ENCODE measurements around the gene ENTPD3.

The ENTPD3 gene

DNA sequence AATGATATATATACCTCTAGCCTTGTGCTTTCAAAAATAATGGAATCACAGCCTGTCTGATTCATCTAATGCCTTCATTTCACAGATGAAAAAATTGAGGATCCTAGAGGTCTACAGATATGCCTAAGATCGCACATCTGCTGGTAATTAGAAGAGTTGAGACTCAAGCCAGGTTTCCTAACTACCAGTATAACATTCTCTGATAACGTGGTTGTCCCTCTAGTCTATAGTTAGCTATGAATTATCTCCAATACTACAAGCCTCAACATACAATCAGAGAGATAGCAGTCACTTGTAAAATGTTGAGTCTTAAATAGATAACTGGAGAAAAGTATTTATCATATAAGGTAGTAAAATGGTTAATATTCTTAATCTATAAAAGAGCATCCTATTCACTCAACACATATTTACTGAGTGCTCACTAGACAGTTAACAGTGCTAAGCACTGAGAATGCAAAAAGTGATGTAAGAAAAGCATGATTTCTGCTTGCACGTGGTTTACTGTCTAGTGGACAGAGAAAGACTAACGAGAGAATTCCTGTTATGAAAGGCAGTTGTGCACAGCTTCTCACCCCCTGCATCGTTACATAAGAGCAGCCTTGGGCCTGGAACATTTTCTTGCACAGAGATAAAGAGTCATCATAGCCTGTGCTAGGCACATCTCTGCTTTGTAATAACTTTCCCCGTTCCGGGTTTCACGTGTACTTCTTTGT lies 4.9 kb upstream of the ENTPD3 start:
- Histone ChIP-seq H3K36me3 (ENCODE audit: control insufficient read depth in 4 of 4, insufficient read depth in 4 of 4, low read length in 3 of 4) (no peaks in the 10 kb centered on the region), H3K9me3 (ENCODE audit: control extremely low read depth in 1 of 5, control insufficient read depth in 4 of 5, insufficient read depth in 2 of 5, low read depth in 1 of 5, low read length in 4 of 5) (peaks cover 0 to 4% (median 0%) of the 10 kb centered on the region in 5 experiments), H3K4me1 (ENCODE audit: control extremely low read depth in 1 of 4, control insufficient read depth in 4 of 4, insufficient read depth in 4 of 4, low read length in 3 of 4) (peaks cover 0 to 4% (median 2%) of the 10 kb centered on the region in 4 experiments), H3K4me3 (ENCODE audit: control insufficient read depth in 1 of 7, extremely low read depth in 1 of 7, insufficient read depth in 4 of 7, low read depth in 2 of 7, low read length in 6 of 7) (no peak overlapping the region), H3K27me3 (replicated peaks in 2 of 5; ENCODE audit: control insufficient read depth in 4 of 5, insufficient read depth in 5 of 5, low read length in 4 of 5) (peaks cover 0 to 12% (median 11%) of the 10 kb centered on the region in 5 experiments), H3K27ac (ENCODE audit: insufficient read depth in 1 of 2, low read depth in 1 of 2, low read length in 2 of 2, poor library complexity in 1 of 2, severe bottlenecking in 2 of 2) (no peak overlapping the region)
- POLR2A ChIA-PET, result no interaction called here
- DNase-seq, result no peak
- CTCF ChIA-PET, result no interaction called here
- 86% methylated on average over 4 of the region's 8 CpGs for WGBS (ENCODE audit: insufficient coverage)

DNA sequence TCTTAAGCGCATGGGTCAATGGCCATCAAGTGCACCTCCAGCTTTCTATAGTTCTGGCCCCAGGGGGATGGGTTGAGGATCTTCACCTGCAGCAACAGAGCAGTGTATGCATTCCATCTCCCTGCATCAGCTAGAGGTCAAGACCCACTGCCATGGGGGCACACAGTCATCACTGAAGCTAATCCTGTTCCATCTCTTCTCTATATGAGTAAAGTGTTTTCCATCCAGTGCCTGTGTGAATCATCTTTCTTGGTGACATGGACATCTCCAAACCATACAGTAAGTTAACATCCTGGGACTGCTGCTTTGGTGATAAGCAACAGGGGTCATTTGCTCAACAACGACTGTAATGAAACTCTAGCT lies 4.4 kb upstream of the ENTPD3 start:
- POLR2A ChIA-PET, result no interaction called here

DNA sequence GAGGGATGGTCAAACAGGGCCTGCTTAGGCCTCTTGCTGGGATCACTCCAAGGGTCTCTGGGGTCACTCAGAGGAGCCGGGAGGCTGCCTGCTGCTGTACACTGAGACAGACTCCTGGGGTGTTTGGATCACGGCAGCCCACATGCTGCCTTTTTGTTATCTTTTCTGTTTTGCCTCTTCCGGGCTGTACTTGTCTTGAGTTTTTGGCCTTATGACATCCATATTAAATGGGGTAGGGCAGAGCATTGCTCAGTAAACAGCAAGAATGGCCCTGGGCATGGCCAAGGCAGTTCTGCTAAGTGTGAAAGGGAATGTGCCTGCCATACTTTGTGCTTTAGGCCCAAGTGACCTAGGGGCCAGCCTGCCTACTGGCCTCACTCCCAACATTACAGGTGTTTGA lies 771 bp upstream of the ENTPD3 start:
- Histone ChIP-seq H3K4me1 (ENCODE audit: control extremely low read depth in 1 of 4, control insufficient read depth in 4 of 4, insufficient read depth in 4 of 4, low read length in 3 of 4) (peaks cover 0 to 9% (median 6%) of the 10 kb centered on the region in 4 experiments), H3K9me3 (ENCODE audit: control extremely low read depth in 1 of 5, control insufficient read depth in 4 of 5, insufficient read depth in 2 of 5, low read depth in 1 of 5, low read length in 4 of 5) (peaks cover 0 to 3% (median 0%) of the 10 kb centered on the region in 5 experiments), H3K36me3 (ENCODE audit: control insufficient read depth in 4 of 4, insufficient read depth in 4 of 4, low read length in 3 of 4) (no peaks in the 10 kb centered on the region), H3K4me3 (ENCODE audit: control insufficient read depth in 1 of 7, extremely low read depth in 1 of 7, insufficient read depth in 4 of 7, low read depth in 2 of 7, low read length in 6 of 7) (no peak overlapping the region), H3K27me3 (replicated peaks in 2 of 5; ENCODE audit: control insufficient read depth in 4 of 5, insufficient read depth in 5 of 5, low read length in 4 of 5) (peaks cover 2 to 33% (median 15%) of the 10 kb centered on the region in 5 experiments), H3K27ac (ENCODE audit: insufficient read depth in 1 of 2, low read depth in 1 of 2, low read length in 2 of 2, poor library complexity in 1 of 2, severe bottlenecking in 2 of 2) (no peak overlapping the region)
- no peak for DNase-seq
- ChIA-PET CTCF (no interaction called here), POLR2A (no interaction called here)
- 100% methylated on average over 2 of the region's 3 CpGs for WGBS (ENCODE audit: insufficient coverage)

More for the DNA sequence above, 4.4 kb upstream of the ENTPD3 start:
- CTCF ChIA-PET, result no interaction called here
- H3K9me3 ChIP-seq (ENCODE audit: control extremely low read depth in 1 of 5, control insufficient read depth in 4 of 5, insufficient read depth in 2 of 5, low read depth in 1 of 5, low read length in 4 of 5), result peaks cover 0 to 4% (median 0%) of the 10 kb centered on the region in 5 experiments
- H3K27ac ChIP-seq (ENCODE audit: insufficient read depth in 1 of 2, low read depth in 1 of 2, low read length in 2 of 2, poor library complexity in 1 of 2, severe bottlenecking in 2 of 2), result no peak overlapping the region
- H3K36me3 ChIP-seq (ENCODE audit: control insufficient read depth in 4 of 4, insufficient read depth in 4 of 4, low read length in 3 of 4), result no peaks in the 10 kb centered on the region
- H3K4me1 ChIP-seq (ENCODE audit: control extremely low read depth in 1 of 4, control insufficient read depth in 4 of 4, insufficient read depth in 4 of 4, low read length in 3 of 4), result peaks cover 0 to 9% (median 6%) of the 10 kb centered on the region in 4 experiments
- no peak overlapping the region for H3K4me3 ChIP-seq (ENCODE audit: control insufficient read depth in 1 of 7, extremely low read depth in 1 of 7, insufficient read depth in 4 of 7, low read depth in 2 of 7, low read length in 6 of 7)
- 100% methylated on average over 2 of the region's 2 CpGs for WGBS (ENCODE audit: insufficient coverage)
- DNase-seq, result no peak
- peaks cover 2 to 17% (median 14%) of the 10 kb centered on the region in 5 experiments for H3K27me3 ChIP-seq (replicated peaks in 2 of 5; ENCODE audit: control insufficient read depth in 4 of 5, insufficient read depth in 5 of 5, low read length in 4 of 5)

DNA sequence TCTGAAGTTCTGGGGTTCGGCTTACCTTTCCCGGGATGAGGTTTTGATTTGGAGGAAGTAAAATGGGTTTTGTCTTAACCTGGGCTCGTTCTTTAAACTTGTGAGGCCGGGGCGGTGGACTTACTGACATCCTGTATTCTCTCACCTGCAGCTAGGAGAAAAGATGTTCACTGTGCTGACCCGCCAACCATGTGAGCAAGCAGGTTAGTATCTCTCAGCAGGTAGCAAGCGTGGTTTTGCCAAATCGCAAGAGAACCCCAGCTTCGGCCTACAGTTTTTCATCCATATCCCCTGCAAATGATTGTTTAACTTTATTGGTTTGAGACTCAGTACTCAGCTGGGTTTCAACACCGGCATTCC lies 891 bp downstream of the ENTPD3 start:
- no peak overlapping the region for H3K4me3 ChIP-seq (ENCODE audit: control insufficient read depth in 1 of 7, extremely low read depth in 1 of 7, insufficient read depth in 4 of 7, low read depth in 2 of 7, low read length in 6 of 7)
- WGBS (ENCODE audit: insufficient coverage), result 98% methylated on average over 6 of the region's 10 CpGs
- H3K27me3 ChIP-seq (replicated peaks in 2 of 5; ENCODE audit: control insufficient read depth in 4 of 5, insufficient read depth in 5 of 5, low read length in 4 of 5), result peaks cover 2 to 33% (median 14%) of the 10 kb centered on the region in 5 experiments
- no peak overlapping the region for H3K27ac ChIP-seq (ENCODE audit: insufficient read depth in 1 of 2, low read depth in 1 of 2, low read length in 2 of 2, poor library complexity in 1 of 2, severe bottlenecking in 2 of 2)
- H3K36me3 ChIP-seq (ENCODE audit: control insufficient read depth in 4 of 4, insufficient read depth in 4 of 4, low read length in 3 of 4), result no peaks in the 10 kb centered on the region
- ChIA-PET CTCF (no interaction called here), POLR2A (no interaction called here)
- peaks cover 0 to 9% (median 6%) of the 10 kb centered on the region in 4 experiments for H3K4me1 ChIP-seq (ENCODE audit: control extremely low read depth in 1 of 4, control insufficient read depth in 4 of 4, insufficient read depth in 4 of 4, low read length in 3 of 4)
- no peak for DNase-seq
- peaks cover 0 to 3% (median 0%) of the 10 kb centered on the region in 5 experiments for H3K9me3 ChIP-seq (ENCODE audit: control extremely low read depth in 1 of 5, control insufficient read depth in 4 of 5, insufficient read depth in 2 of 5, low read depth in 1 of 5, low read length in 4 of 5)

DNA sequence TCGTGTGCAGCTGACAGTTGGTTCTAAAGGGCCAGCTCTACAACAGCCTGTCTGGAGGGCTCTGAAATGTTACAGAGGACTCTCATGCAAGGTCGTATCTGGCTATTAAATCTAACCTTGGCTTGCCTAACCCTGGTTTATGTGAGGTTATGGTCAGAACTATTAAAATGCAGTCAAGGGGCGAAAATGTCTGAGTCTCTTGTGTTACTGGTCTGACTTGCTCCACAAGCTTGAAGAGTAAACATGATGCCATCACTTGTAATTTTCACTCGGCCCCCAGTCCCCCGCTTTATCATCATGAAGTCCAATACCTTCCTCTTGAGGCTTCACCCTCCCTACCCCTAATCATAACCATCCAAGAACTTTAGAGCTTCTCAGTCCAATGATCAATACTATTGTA lies 9.4 kb downstream of the ENTPD3 start:
- no peaks in the 10 kb centered on the region for H3K36me3 ChIP-seq (ENCODE audit: control insufficient read depth in 4 of 4, insufficient read depth in 4 of 4, low read length in 3 of 4)
- ChIA-PET POLR2A (no interaction called here), CTCF (no interaction called here)
- no peak overlapping the region for H3K27ac ChIP-seq (ENCODE audit: insufficient read depth in 1 of 2, low read depth in 1 of 2, low read length in 2 of 2, poor library complexity in 1 of 2, severe bottlenecking in 2 of 2)
- DNase-seq, result no peak
- H3K4me3 ChIP-seq (ENCODE audit: control insufficient read depth in 1 of 7, extremely low read depth in 1 of 7, insufficient read depth in 4 of 7, low read depth in 2 of 7, low read length in 6 of 7), result no peak overlapping the region
- WGBS (ENCODE audit: insufficient coverage), result 97% methylated on average over 5 of the region's 5 CpGs
- no peaks in the 10 kb centered on the region for H3K4me1 ChIP-seq (ENCODE audit: control extremely low read depth in 1 of 4, control insufficient read depth in 4 of 4, insufficient read depth in 4 of 4, low read length in 3 of 4)
- H3K27me3 ChIP-seq (replicated peaks in 2 of 5; ENCODE audit: control insufficient read depth in 4 of 5, insufficient read depth in 5 of 5, low read length in 4 of 5), result no peaks in the 10 kb centered on the region
- H3K9me3 ChIP-seq (ENCODE audit: control extremely low read depth in 1 of 5, control insufficient read depth in 4 of 5, insufficient read depth in 2 of 5, low read depth in 1 of 5, low read length in 4 of 5), result peaks cover 0 to 2% (median 0%) of the 10 kb centered on the region in 5 experiments

DNA sequence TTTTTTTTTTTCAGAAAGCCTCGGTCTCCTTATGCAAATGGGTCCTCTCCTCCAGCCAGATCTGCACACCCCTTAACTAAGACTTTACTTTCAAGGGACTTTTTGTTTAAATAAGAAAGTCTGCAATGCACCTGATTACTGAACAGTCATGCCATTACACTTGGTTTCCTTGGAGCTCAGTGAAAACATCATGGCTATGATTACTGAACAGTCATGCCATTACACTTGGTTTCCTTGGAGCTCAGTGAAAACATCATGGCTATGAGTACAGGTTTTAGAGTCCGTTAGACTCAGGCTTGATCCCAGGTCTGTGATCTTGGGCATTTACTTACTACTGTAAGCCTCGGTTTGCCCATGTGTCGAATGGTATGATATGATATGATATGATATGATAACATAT lies 10.1 kb downstream of the ENTPD3 start:
- CTCF ChIA-PET, result no interaction called here
- Histone ChIP-seq H3K4me3 (ENCODE audit: control insufficient read depth in 1 of 7, extremely low read depth in 1 of 7, insufficient read depth in 4 of 7, low read depth in 2 of 7, low read length in 6 of 7) (no peak overlapping the region), H3K27me3 (replicated peaks in 2 of 5; ENCODE audit: control insufficient read depth in 4 of 5, insufficient read depth in 5 of 5, low read length in 4 of 5) (no peaks in the 10 kb centered on the region), H3K4me1 (ENCODE audit: control extremely low read depth in 1 of 4, control insufficient read depth in 4 of 4, insufficient read depth in 4 of 4, low read length in 3 of 4) (no peaks in the 10 kb centered on the region), H3K9me3 (ENCODE audit: control extremely low read depth in 1 of 5, control insufficient read depth in 4 of 5, insufficient read depth in 2 of 5, low read depth in 1 of 5, low read length in 4 of 5) (peaks cover 0 to 2% (median 0%) of the 10 kb centered on the region in 5 experiments), H3K27ac (ENCODE audit: insufficient read depth in 1 of 2, low read depth in 1 of 2, low read length in 2 of 2, poor library complexity in 1 of 2, severe bottlenecking in 2 of 2) (no peak overlapping the region), H3K36me3 (ENCODE audit: control insufficient read depth in 4 of 4, insufficient read depth in 4 of 4, low read length in 3 of 4) (no peaks in the 10 kb centered on the region)
- no peak for DNase-seq
- POLR2A ChIA-PET, result no interaction called here
- WGBS (ENCODE audit: insufficient coverage), result 83% methylated on average over 1 of the region's 4 CpGs

DNA sequence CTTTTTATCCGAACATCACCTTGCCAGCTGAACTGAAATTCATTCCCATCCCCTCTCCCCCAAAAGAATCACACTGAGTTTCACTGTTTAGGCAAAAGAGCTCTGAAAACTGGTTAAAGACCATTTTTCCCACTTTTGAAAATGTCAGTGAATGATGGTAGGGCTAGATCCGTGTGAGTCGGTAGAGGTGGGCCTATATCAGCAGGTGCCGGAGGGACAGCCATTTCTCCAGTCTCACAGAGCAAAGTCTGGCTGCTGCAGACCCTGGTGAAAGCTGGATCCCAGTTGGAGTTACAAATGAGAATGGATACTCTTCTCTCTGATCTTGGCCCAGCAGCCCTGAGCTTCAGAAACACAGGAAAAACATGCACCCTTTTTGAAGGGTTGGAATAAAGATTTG lies 10.9 kb downstream of the ENTPD3 start:
- POLR2A ChIA-PET, result no interaction called here
- 68% methylated on average over 2 of the region's 4 CpGs for WGBS (ENCODE audit: insufficient coverage)
- no peaks in the 10 kb centered on the region for H3K4me1 ChIP-seq (ENCODE audit: control extremely low read depth in 1 of 4, control insufficient read depth in 4 of 4, insufficient read depth in 4 of 4, low read length in 3 of 4)
- H3K36me3 ChIP-seq (ENCODE audit: control insufficient read depth in 4 of 4, insufficient read depth in 4 of 4, low read length in 3 of 4), result no peaks in the 10 kb centered on the region
- no peak overlapping the region for H3K27ac ChIP-seq (ENCODE audit: insufficient read depth in 1 of 2, low read depth in 1 of 2, low read length in 2 of 2, poor library complexity in 1 of 2, severe bottlenecking in 2 of 2)
- DNase-seq, result no peak
- H3K9me3 ChIP-seq (ENCODE audit: control extremely low read depth in 1 of 5, control insufficient read depth in 4 of 5, insufficient read depth in 2 of 5, low read depth in 1 of 5, low read length in 4 of 5), result peaks cover 0 to 2% (median 0%) of the 10 kb centered on the region in 5 experiments
- no peaks in the 10 kb centered on the region for H3K27me3 ChIP-seq (replicated peaks in 2 of 5; ENCODE audit: control insufficient read depth in 4 of 5, insufficient read depth in 5 of 5, low read length in 4 of 5)
- CTCF ChIA-PET, result no interaction called here
- no peak overlapping the region for H3K4me3 ChIP-seq (ENCODE audit: control insufficient read depth in 1 of 7, extremely low read depth in 1 of 7, insufficient read depth in 4 of 7, low read depth in 2 of 7, low read length in 6 of 7)
